K562 (cell line): ENCODE results near the gene UQCRHL. TPM values are rescaled to one million over a fixed set of nuclear protein-coding genes. Genes with fewer than 3 reads are reported as not detected.
A peak's percentile ranks its signal among the peaks of the same experiment; 100 is the strongest.

ENCODE experiments used
- FOXJ2 ChIP-seq: fragments of 200-800 bp; sonication (Bioruptor generic); IDR thresholded peaks from 2 replicates; pipeline ENCODE4 v1.6.1; 2016; ENCODE audit warnings: missing genetic modification characterization, missing compliant biosample characterization
- HDAC3 ChIP-seq: fragments of 450-650 bp; IDR thresholded peaks from 2 replicates; pipeline ENCODE4 v1.6.1; 2018; ENCODE audit warnings: borderline replicate concordance, mild to moderate bottlenecking, moderate library complexity; ENCODE audit not compliant: partially characterized antibody
- KLF10 ChIP-seq: fragments of 250-450 bp; sonication (Bioruptor Pico); IDR thresholded peaks from 2 replicates; pipeline ENCODE4 v1.6.1; 2021; ENCODE audit warnings: matching md5 sums
- MCM3 ChIP-seq: fragments of 450-650 bp; IDR thresholded peaks from 2 replicates; pipeline ENCODE4 v1.6.1; 2016
- PTBP1 ChIP-seq: fragments of 200-400 bp; formaldehyde crosslinking; IDR thresholded peaks from 2 replicates; pipeline ENCODE4 v1.6.1; 2017; ENCODE audit warnings: low read depth, low read length
- PTTG1 ChIP-seq: fragments of 450-650 bp; IDR thresholded peaks from 2 replicates; pipeline ENCODE4 v1.6.1; 2016; ENCODE audit warnings: low read depth, mild to moderate bottlenecking, missing genetic modification characterization, missing compliant biosample characterization
- RFX5 ChIP-seq: IDR thresholded peaks from 2 replicates; pipeline ENCODE4 v1.6.1; 2011; ENCODE audit warnings: low read depth, mild to moderate bottlenecking, improper control_type of control experiment, low read length
- RNF2 ChIP-seq: sonication (generic); IDR thresholded peaks from 2 replicates; pipeline ENCODE4 v1.6.1; 2016
- TRIM25 ChIP-seq: fragments of 450-650 bp; IDR thresholded peaks from 2 replicates; pipeline ENCODE4 v1.7.0; 2016; ENCODE audit warnings: borderline replicate concordance
- ZBTB40 ChIP-seq, 2 experiments: fragments of 450-650 bp in 1 of 2; sonication (generic) in 1 of 2; formaldehyde crosslinking in 1 of 2; IDR thresholded peaks; 2 replicates each; pipeline versions ENCODE4 v1.7.1 to v1.9.0; 2016 to 2022; ENCODE audit warnings: inconsistent platforms in 1 of 2, mild to moderate bottlenecking in 1 of 2, missing genetic modification reagents in 1 of 2
- ZBTB43 ChIP-seq: sonication (generic); formaldehyde crosslinking; IDR thresholded peaks from 2 replicates; pipeline ENCODE4 v1.8.0; 2023; ENCODE audit warnings: mild to moderate bottlenecking, missing genetic modification reagents
- ZEB2 ChIP-seq: fragments of 450-650 bp; IDR thresholded peaks from 2 replicates; pipeline ENCODE4 v1.6.1; 2016
- ZNF197 ChIP-seq: fragments of 200-800 bp; sonication (Bioruptor generic); IDR thresholded peaks from 2 replicates; pipeline ENCODE4 v1.6.1; 2016; ENCODE audit warnings: low read depth, missing genetic modification characterization, missing compliant biosample characterization
- ZNF224 ChIP-seq: sonication (generic); formaldehyde crosslinking; IDR thresholded peaks from 2 replicates; pipeline ENCODE4 v1.8.0; 2022; ENCODE audit warnings: mild to moderate bottlenecking, missing genetic modification reagents
- ZNF24 ChIP-seq: fragments of 450-650 bp; IDR thresholded peaks from 2 replicates; pipeline ENCODE4 v1.6.1; 2016
- ZNF347 ChIP-seq: fragments of 450-650 bp; formaldehyde crosslinking; IDR thresholded peaks from 2 replicates; pipeline ENCODE4 v1.4.0; 2020; ENCODE audit warnings: low read depth, mild to moderate bottlenecking, moderate library complexity
- ZNF79 ChIP-seq: fragments of 250-450 bp; sonication (Bioruptor Pico); IDR thresholded peaks from 2 replicates; pipeline ENCODE4 v1.4.0; 2020; ENCODE audit warnings: low read depth, mild to moderate bottlenecking, moderate library complexity
- polyA plus RNA-seq, 8 experiments: library from polyadenylated mRNA; depleted of rRNA in 4 of 8; stranded (reverse) in 5 of 8; unstranded in 3 of 8; fragments of >200 nt; fragmentation: Nextera tagmentation in 2 of 8; fragmentation: Illumina TruSeq in 1 of 8; extraction: Ambion mirVana in 2 of 8; extraction: Trizol in 1 of 8; gene quantifications; 2 replicates each; pipeline versions ENCODE4 v1.2.1 to v1.2.3, GENCODE V29; 2011 to 2014; ENCODE audit warnings: inconsistent platforms in 1 of 8, missing spikeins in 1 of 8
- total RNA-seq, 7 experiments: library from RNA; depleted of rRNA in 6 of 7; stranded (reverse); fragments of >200 nt in 6 of 7; fragmentation: Illumina TruSeq in 2 of 7; extraction: Trizol in 2 of 7; gene quantifications; 2 replicates each; pipeline versions ENCODE4 v1.2.1 to v1.2.3, GENCODE V29; 2011 to 2021; ENCODE audit warnings: low replicate concordance in 1 of 7

Gene UQCRHL
- total and polyA plus RNA-seq, 9 of the 15 experiments (the other 6 are each of a cell fraction or from before 2014, with no cell fraction given), result 5.1 to 41.3 (median 21.8) TPM

- TF ChIP-seq TRIM25, result no peak
- 0 out of 2 replicates have a peak, but pooled peaks have one; percentile 64 for TF ChIP-seq ZNF347
- no peak for TF ChIP-seq PTBP1
- TF ChIP-seq ZNF79 (CRISPR knock-in tag), result no peak
- peak; percentile 47 for TF ChIP-seq HDAC3
- no peak for TF ChIP-seq ZNF224 (CRISPR knock-in tag)
- no peak for TF ChIP-seq MCM3
- TF ChIP-seq ZBTB43 (CRISPR knock-in tag), result no peak
- TF ChIP-seq ZEB2, result no peak
- TF ChIP-seq PTTG1, result no peak
- TF ChIP-seq ZBTB40 (IDR thresholded peaks at IDR 0.05), result peak; percentile 31
- no peak for TF ChIP-seq ZBTB40 (CRISPR knock-in tag; IDR thresholded peaks at IDR 0.05)
- TF ChIP-seq RNF2, result no peak
- no peak for TF ChIP-seq KLF10 (CRISPR knock-in tag)
- TF ChIP-seq FOXJ2, result no peak
- TF ChIP-seq ZNF197 (CRISPR knock-in tag), result no peak
- no peak for TF ChIP-seq ZNF24
- 0 out of 2 replicates have a peak, but pooled peaks have one; percentile 12 for TF ChIP-seq RFX5
These were observed 26.5 kb upstream of the UQCRHL start (continued) for GRCh38 chr1:15833842-15834405.
